ENCODE data around the gene TNFRSF13B.

The TNFRSF13B gene

GRCh38 chr17:16932611-16933010 is 39.3 kb downstream of the TNFRSF13B start:
- no peak overlapping the region for H3K4me3 ChIP-seq
- DNase-seq (ENCODE audit: low read depth, low spot score): no peak
- TF ChIP-seq POLR2AphosphoS5 (IDR thresholded peaks at IDR 0.05; ENCODE audit: borderline replicate concordance, low read depth, low read length) (no peak), EZH2 (IDR thresholded peaks at IDR 0.05) (no peak)
- no peak overlapping the region for H3K27ac ChIP-seq
- no peaks in the 10 kb centered on the region for H3K9me3 ChIP-seq (ENCODE audit: low read depth, low read length)
- no peak overlapping the region for H3K9ac ChIP-seq (ENCODE audit: insufficient read length)
- H3K36me3 ChIP-seq (ENCODE audit: insufficient read depth, low read length): no peaks in the 10 kb centered on the region

- no peaks in the 10 kb centered on the region for H3K36me3 ChIP-seq (ENCODE audit: insufficient read depth, low read length)
- no peak overlapping the region for H3K4me3 ChIP-seq
- no peak for TF ChIP-seq FOXP2 (optimal IDR thresholded peaks at IDR 0.05; ENCODE audit: control extremely low read depth, extremely low read length, insufficient read depth)
- TF ChIP-seq POLR2AphosphoS5 (IDR thresholded peaks at IDR 0.05; ENCODE audit: borderline replicate concordance, low read depth, low read length): no peak
- TF ChIP-seq EZH2 (IDR thresholded peaks at IDR 0.05): no peak
- no peak overlapping the region for H3K9ac ChIP-seq (ENCODE audit: insufficient read length)
- DNase-seq (ENCODE audit: low read depth, low spot score): no peak
- H3K9me3 ChIP-seq (ENCODE audit: low read depth, low read length): no peaks in the 10 kb centered on the region
- H3K27ac ChIP-seq: no peak overlapping the region
Observed at GRCh38 chr17:16932156-16932555, 39.8 kb downstream of the TNFRSF13B start.

- H3K9me3 ChIP-seq (ENCODE audit: low read depth, low read length): no peaks in the 10 kb centered on the region
- no peaks in the 10 kb centered on the region for H3K36me3 ChIP-seq (ENCODE audit: insufficient read depth, low read length)
- no peak overlapping the region for H3K4me3 ChIP-seq
- H3K27ac ChIP-seq: no peak overlapping the region
- H3K9ac ChIP-seq (ENCODE audit: insufficient read length): no peak overlapping the region
- DNase-seq (ENCODE audit: low read depth, low spot score): no peak
- TF ChIP-seq EZH2 (IDR thresholded peaks at IDR 0.05): no peak
- TF ChIP-seq POLR2AphosphoS5 (IDR thresholded peaks at IDR 0.05; ENCODE audit: borderline replicate concordance, low read depth, low read length): no peak
- no peak for TF ChIP-seq FOXP2 (optimal IDR thresholded peaks at IDR 0.05; ENCODE audit: control extremely low read depth, extremely low read length, insufficient read depth)
Observed at GRCh38 chr17:16931318-16932060, 40.4 kb downstream of the TNFRSF13B start.

- Histone ChIP-seq H3K9me3 (ENCODE audit: low read depth, low read length) (no peaks in the 10 kb centered on the region), H3K4me3 (no peak overlapping the region), H3K36me3 (ENCODE audit: insufficient read depth, low read length) (no peaks in the 10 kb centered on the region), H3K27ac (no peak overlapping the region), H3K9ac (ENCODE audit: insufficient read length) (no peak overlapping the region)
- TF ChIP-seq FOXP2 (optimal IDR thresholded peaks at IDR 0.05; ENCODE audit: control extremely low read depth, extremely low read length, insufficient read depth) (no peak), POLR2AphosphoS5 (IDR thresholded peaks at IDR 0.05; ENCODE audit: borderline replicate concordance, low read depth, low read length) (no peak), EZH2 (IDR thresholded peaks at IDR 0.05) (no peak)
- DNase-seq (ENCODE audit: low read depth, low spot score): no peak
Observed at GRCh38 chr17:16930571-16931317, 41.2 kb downstream of the TNFRSF13B start.

- Histone ChIP-seq H3K9ac (ENCODE audit: insufficient read length) (no peak overlapping the region), H3K27ac (no peak overlapping the region), H3K9me3 (ENCODE audit: low read depth, low read length) (no peaks in the 10 kb centered on the region), H3K4me3 (no peak overlapping the region), H3K36me3 (ENCODE audit: insufficient read depth, low read length) (no peaks in the 10 kb centered on the region)
- no peak for DNase-seq (ENCODE audit: low read depth, low spot score)
- TF ChIP-seq POLR2AphosphoS5 (IDR thresholded peaks at IDR 0.05; ENCODE audit: borderline replicate concordance, low read depth, low read length): no peak
- no peak for TF ChIP-seq EZH2 (IDR thresholded peaks at IDR 0.05)
Observed at GRCh38 chr17:16929757-16930520, 42.0 kb downstream of the TNFRSF13B start.

- H3K9me3 ChIP-seq (ENCODE audit: low read depth, low read length): no peaks in the 10 kb centered on the region
- no peak overlapping the region for H3K4me3 ChIP-seq
- H3K27ac ChIP-seq: no peak overlapping the region
- no peak for DNase-seq (ENCODE audit: low read depth, low spot score)
- no peak for TF ChIP-seq FOXP2 (optimal IDR thresholded peaks at IDR 0.05; ENCODE audit: control extremely low read depth, extremely low read length, insufficient read depth)
- TF ChIP-seq POLR2AphosphoS5 (IDR thresholded peaks at IDR 0.05; ENCODE audit: borderline replicate concordance, low read depth, low read length): no peak
- TF ChIP-seq EZH2 (IDR thresholded peaks at IDR 0.05): no peak
- no peaks in the 10 kb centered on the region for H3K36me3 ChIP-seq (ENCODE audit: insufficient read depth, low read length)
- H3K9ac ChIP-seq (ENCODE audit: insufficient read length): no peak overlapping the region
Observed at GRCh38 chr17:16929035-16929680, 42.8 kb downstream of the TNFRSF13B start.

GRCh38 chr17:16928406-16929034 is 43.4 kb downstream of the TNFRSF13B start:
- Histone ChIP-seq H3K9me3 (ENCODE audit: low read depth, low read length) (no peaks in the 10 kb centered on the region), H3K36me3 (ENCODE audit: insufficient read depth, low read length) (no peaks in the 10 kb centered on the region), H3K9ac (ENCODE audit: insufficient read length) (no peak overlapping the region), H3K27ac (no peak overlapping the region), H3K4me3 (no peak overlapping the region)
- TF ChIP-seq POLR2AphosphoS5 (IDR thresholded peaks at IDR 0.05; ENCODE audit: borderline replicate concordance, low read depth, low read length) (no peak), FOXP2 (optimal IDR thresholded peaks at IDR 0.05; ENCODE audit: control extremely low read depth, extremely low read length, insufficient read depth) (no peak), EZH2 (IDR thresholded peaks at IDR 0.05) (no peak)
- no peak for DNase-seq (ENCODE audit: low read depth, low spot score)
